Astrocyte (in vitro differentiated cells and primary cell): Measurements from ENCODE around the gene INTS13. TPM values are rescaled to one million over a fixed set of nuclear protein-coding genes. Genes with fewer than 3 reads are reported as not detected.

Experiments
- DNase-seq: peaks from one replicate; pipeline ENCODE4 v3.0.0-alpha.2; 2010; ENCODE audit warnings: low read depth
- FAIRE-seq: peaks from 2 replicates; lab custom pipeline; 2011; peaks lifted over from hg19 to GRCh38; lab: Jason Lieb, UNC
- H2AFZ ChIP-seq: 2 replicates; pipeline ENCODE4 v1.6.0; 2012; ENCODE audit warnings: low read depth, low read length, inconsistent platforms
- H3K27ac ChIP-seq: 2 replicates; pipeline ENCODE4 v1.5.1; 2011; ENCODE audit warnings: low read depth, low read length, inconsistent platforms
- H3K27me3 ChIP-seq: 2 replicates; pipeline ENCODE4 v1.6.0; 2011; ENCODE audit warnings: low read length, inconsistent platforms; ENCODE audit not compliant: insufficient read depth
- H3K36me3 ChIP-seq: 2 replicates; pipeline ENCODE4 v1.5.1; 2011; ENCODE audit warnings: low read length, inconsistent platforms; ENCODE audit not compliant: insufficient read depth
- H3K4me1 ChIP-seq: 2 replicates; pipeline ENCODE4 v1.5.1; 2011; ENCODE audit warnings: low read length, inconsistent platforms; ENCODE audit not compliant: insufficient read depth
- H3K4me2 ChIP-seq: 2 replicates; pipeline ENCODE4 v1.6.0; 2012; ENCODE audit warnings: low read length, inconsistent platforms
- H3K4me3 ChIP-seq: 2 replicates; pipeline ENCODE4 v1.5.1; 2011; ENCODE audit warnings: low read depth, mild to moderate bottlenecking, low read length, inconsistent platforms; ENCODE audit not compliant: insufficient read depth
- H3K79me2 ChIP-seq: 2 replicates; pipeline ENCODE4 v1.6.0; 2012; ENCODE audit warnings: mild to moderate bottlenecking, low read length, inconsistent platforms; ENCODE audit not compliant: insufficient read depth
- H3K9ac ChIP-seq: 2 replicates; pipeline ENCODE4 v1.6.0; 2012; ENCODE audit warnings: mild to moderate bottlenecking, low read length, inconsistent platforms
- H3K9me3 ChIP-seq: 2 replicates; pipeline ENCODE4 v1.5.1; 2012; ENCODE audit warnings: low read depth, mild to moderate bottlenecking, low read length, inconsistent platforms; ENCODE audit not compliant: insufficient read depth
- H4K20me1 ChIP-seq: 2 replicates; pipeline ENCODE4 v1.6.0; 2012; ENCODE audit warnings: low read length, inconsistent platforms; ENCODE audit not compliant: insufficient read depth
- H3K27ac Mint-ChIP-seq: one replicate; pipeline ENCODE4 v1.8.0; 2021; ENCODE audit warnings: mild to moderate bottlenecking, mixed read lengths; ENCODE audit not compliant: unreplicated experiment
- H3K27me3 Mint-ChIP-seq: one replicate; pipeline ENCODE4 v1.8.0; 2021; ENCODE audit warnings: low read depth, mixed read lengths; ENCODE audit not compliant: unreplicated experiment
- H3K36me3 Mint-ChIP-seq: one replicate; pipeline ENCODE4 v1.8.0; 2021; ENCODE audit warnings: low read depth, mixed read lengths; ENCODE audit not compliant: unreplicated experiment
- H3K4me1 Mint-ChIP-seq: one replicate; pipeline ENCODE4 v1.8.0; 2021; ENCODE audit warnings: low read depth, mixed read lengths; ENCODE audit not compliant: unreplicated experiment
- H3K4me3 Mint-ChIP-seq: one replicate; pipeline ENCODE4 v1.8.0; 2021; ENCODE audit warnings: mild to moderate bottlenecking, moderate library complexity, mixed read lengths; ENCODE audit not compliant: unreplicated experiment
- H3K9me3 Mint-ChIP-seq: one replicate; pipeline ENCODE4 v1.8.0; 2021; ENCODE audit warnings: mild to moderate bottlenecking, mixed read lengths; ENCODE audit not compliant: unreplicated experiment
- EZH2 ChIP-seq: IDR thresholded peaks from 2 replicates; pipeline ENCODE4 v1.6.1; 2012; ENCODE audit warnings: mild to moderate bottlenecking, low read length, inconsistent platforms; ENCODE audit not compliant: insufficient read depth
- total RNA-seq: library from RNA; stranded (reverse); gene quantifications from 2 replicates; pipeline ENCODE4 v1.2.1, GENCODE V29; 2021
- TF ChIP-seq, protein P1 (sequence below): IDR thresholded peaks from 2 replicates; pipeline ENCODE4 v1.5.1; 2011; ENCODE audit warnings: low read depth, mild to moderate bottlenecking, inconsistent platforms, low read length, moderate library complexity; ENCODE audit not compliant: insufficient read depth

Gene INTS13
- total RNA-seq, 1 donor from 2014 or later, result 33.7 TPM

DNA sequence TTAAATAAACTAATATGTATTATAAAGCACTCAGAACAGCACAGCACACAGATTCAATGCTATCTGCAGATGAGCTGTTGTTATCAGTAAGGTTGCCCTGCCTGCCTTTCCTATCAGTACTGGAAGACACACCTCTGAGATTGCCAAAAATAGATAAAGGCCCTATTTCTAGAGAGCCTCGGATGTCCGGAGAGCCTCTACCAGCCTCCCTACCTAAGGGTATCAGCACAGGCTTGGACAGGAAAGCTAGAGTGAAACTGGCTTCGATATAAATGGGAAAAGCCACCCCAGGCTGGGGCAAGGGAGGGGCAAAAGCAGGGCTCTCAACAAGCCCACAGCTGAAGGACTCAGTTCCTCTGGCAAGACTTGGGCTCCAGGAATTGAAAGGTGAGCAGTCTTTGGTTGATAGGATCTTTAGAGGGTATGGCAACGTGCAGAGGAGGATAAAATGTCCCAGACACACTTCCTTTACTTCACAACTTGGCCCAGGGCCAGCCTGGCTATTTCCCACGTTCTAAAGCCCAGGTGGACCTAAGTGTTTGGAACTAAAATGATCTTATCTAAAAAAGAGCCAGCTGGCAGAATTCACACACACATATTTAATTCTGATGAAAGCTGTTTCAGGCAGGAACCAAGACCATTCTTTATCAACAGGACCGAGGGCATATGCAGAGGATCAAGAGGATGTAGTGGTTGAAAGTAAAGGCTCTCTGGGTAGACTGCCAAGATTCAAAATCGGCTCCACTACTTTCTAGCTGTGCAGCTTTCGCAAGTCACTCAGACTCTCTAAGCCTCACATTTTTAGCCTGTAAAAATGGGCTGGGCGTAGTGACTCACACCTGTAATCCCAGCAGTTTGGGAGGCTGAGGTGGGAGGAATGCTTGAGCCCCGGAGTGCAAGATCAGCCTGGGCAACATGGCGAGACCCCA lies 67.0 kb downstream of the INTS13 start:
- DNase-seq (peak; percentile 51), FAIRE-seq (no peak)
- TF ChIP-seq EZH2, result no peak
- TF ChIP-seq, protein P1, sequence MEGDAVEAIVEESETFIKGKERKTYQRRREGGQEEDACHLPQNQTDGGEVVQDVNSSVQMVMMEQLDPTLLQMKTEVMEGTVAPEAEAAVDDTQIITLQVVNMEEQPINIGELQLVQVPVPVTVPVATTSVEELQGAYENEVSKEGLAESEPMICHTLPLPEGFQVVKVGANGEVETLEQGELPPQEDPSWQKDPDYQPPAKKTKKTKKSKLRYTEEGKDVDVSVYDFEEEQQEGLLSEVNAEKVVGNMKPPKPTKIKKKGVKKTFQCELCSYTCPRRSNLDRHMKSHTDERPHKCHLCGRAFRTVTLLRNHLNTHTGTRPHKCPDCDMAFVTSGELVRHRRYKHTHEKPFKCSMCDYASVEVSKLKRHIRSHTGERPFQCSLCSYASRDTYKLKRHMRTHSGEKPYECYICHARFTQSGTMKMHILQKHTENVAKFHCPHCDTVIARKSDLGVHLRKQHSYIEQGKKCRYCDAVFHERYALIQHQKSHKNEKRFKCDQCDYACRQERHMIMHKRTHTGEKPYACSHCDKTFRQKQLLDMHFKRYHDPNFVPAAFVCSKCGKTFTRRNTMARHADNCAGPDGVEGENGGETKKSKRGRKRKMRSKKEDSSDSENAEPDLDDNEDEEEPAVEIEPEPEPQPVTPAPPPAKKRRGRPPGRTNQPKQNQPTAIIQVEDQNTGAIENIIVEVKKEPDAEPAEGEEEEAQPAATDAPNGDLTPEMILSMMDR, result no peak
- Histone ChIP-seq H3K27me3 (peaks cover 2% of the 10 kb centered on the region), H3K9ac (no peak overlapping the region), H3K4me3 (no peak overlapping the region), H3K4me1 (no peaks in the 10 kb centered on the region), H3K9me3 (no peaks in the 10 kb centered on the region), H3K27ac (no peak overlapping the region), H3K4me2 (no peak overlapping the region), H3K36me3 (no peaks in the 10 kb centered on the region), H2AFZ (no peak overlapping the region), H4K20me1 (no peaks in the 10 kb centered on the region), H3K79me2 (no peaks in the 10 kb centered on the region)
- Mint-ChIP-seq H3K27me3 (peaks cover 5% of the 10 kb centered on the region), H3K9me3 (no peaks in the 10 kb centered on the region), H3K4me1 (peaks cover 3% of the 10 kb centered on the region), H3K4me3 (no peak overlapping the region), H3K36me3 (no peaks in the 10 kb centered on the region), H3K27ac (no peak overlapping the region)

DNA sequence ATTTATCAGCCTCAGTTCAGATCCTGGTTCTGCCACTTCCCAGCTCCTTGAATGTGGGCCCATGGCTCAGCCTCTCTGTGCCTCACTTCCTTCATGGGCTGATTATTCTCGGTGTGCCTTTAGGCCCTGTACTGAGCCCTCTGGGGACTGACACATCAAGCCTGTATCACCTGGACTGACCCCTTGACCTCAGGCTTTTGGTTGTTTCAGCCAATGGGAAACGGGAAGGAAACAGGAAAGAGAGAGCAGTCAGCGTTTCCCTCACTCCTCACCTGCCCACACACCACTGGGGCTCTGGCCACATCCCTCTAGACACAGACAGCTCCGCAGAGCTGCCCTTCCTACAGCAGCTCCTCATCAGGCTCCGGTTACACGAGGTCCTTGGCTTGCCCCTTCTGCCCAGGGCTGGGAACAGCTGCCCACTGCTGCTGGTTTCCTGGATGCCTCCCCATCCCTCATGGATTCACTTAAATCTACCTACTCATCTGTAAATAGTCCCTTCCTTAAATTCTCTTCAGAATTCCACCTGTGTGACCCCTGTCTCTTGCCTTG lies 67.8 kb downstream of the INTS13 start:
- Mint-ChIP-seq H3K27me3 (peaks cover 5% of the 10 kb centered on the region), H3K4me1 (peaks cover 3% of the 10 kb centered on the region), H3K27ac (no peak overlapping the region), H3K9me3 (no peaks in the 10 kb centered on the region), H3K4me3 (no peak overlapping the region), H3K36me3 (no peaks in the 10 kb centered on the region)
- H3K79me2 ChIP-seq, result no peaks in the 10 kb centered on the region
- H3K27me3 ChIP-seq, result peaks cover 2% of the 10 kb centered on the region
- no peak overlapping the region for H3K4me3 ChIP-seq
- H3K4me1 ChIP-seq, result no peaks in the 10 kb centered on the region
- no peak overlapping the region for H3K9ac ChIP-seq
- no peaks in the 10 kb centered on the region for H4K20me1 ChIP-seq
- no peaks in the 10 kb centered on the region for H3K9me3 ChIP-seq
- H3K4me2 ChIP-seq, result no peak overlapping the region
- DNase-seq (no peak), FAIRE-seq (no peak)
- no peak overlapping the region for H3K27ac ChIP-seq
- no peak for TF ChIP-seq EZH2
- TF ChIP-seq, protein P1, result no peak
- H3K36me3 ChIP-seq, result no peaks in the 10 kb centered on the region
- H2AFZ ChIP-seq, result no peak overlapping the region

DNA sequence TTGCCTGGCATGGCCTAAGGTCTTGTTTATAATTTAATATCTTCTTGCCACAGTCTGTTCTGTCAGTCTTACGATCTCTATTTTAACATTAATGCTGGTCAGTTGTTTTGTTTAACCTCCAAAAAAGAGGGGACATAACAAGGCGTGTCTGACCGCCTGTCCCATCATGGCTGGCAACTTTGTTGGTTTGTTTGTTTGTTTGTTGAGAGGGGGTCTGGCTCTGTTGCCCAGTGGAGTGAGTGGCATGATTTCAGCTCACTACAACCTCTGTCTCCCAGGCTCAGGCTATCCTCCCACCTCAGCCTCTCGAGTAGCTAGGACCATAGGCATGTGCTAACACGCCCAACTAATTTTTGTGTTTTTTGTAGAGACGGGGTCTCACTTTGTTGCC lies 68.7 kb downstream of the INTS13 start:
- no peak for DNase-seq
- H2AFZ ChIP-seq, result no peak overlapping the region
- H3K4me1 ChIP-seq, result no peaks in the 10 kb centered on the region
- no peaks in the 10 kb centered on the region for H4K20me1 ChIP-seq
- H3K4me2 ChIP-seq, result no peak overlapping the region
- Mint-ChIP-seq H3K4me3 (no peak overlapping the region), H3K4me1 (peaks cover 3% of the 10 kb centered on the region), H3K27me3 (peaks cover 2% of the 10 kb centered on the region), H3K36me3 (no peaks in the 10 kb centered on the region), H3K27ac (no peak overlapping the region), H3K9me3 (no peaks in the 10 kb centered on the region)
- no peaks in the 10 kb centered on the region for H3K9me3 ChIP-seq
- H3K36me3 ChIP-seq, result no peaks in the 10 kb centered on the region
- TF ChIP-seq, protein P1, result no peak
- TF ChIP-seq EZH2, result no peak
- no peak for FAIRE-seq
- no peaks in the 10 kb centered on the region for H3K79me2 ChIP-seq
- H3K4me3 ChIP-seq, result no peak overlapping the region
- peaks cover 2% of the 10 kb centered on the region for H3K27me3 ChIP-seq
- H3K9ac ChIP-seq, result no peak overlapping the region
- H3K27ac ChIP-seq, result no peak overlapping the region
